HG02970 (cell line): ENCODE results near the gene BCAP31.

Experiments
- ATAC-seq: cut with Tn5 transposase; IDR thresholded peaks from one replicate; pipeline ENCODE4 v1.9.1; 2021; ENCODE audit warnings: mild to moderate bottlenecking, moderate library complexity, moderate number of reproducible peaks; ENCODE audit not compliant: unreplicated experiment, low FRiP score

BCAP31 gene

DNA sequence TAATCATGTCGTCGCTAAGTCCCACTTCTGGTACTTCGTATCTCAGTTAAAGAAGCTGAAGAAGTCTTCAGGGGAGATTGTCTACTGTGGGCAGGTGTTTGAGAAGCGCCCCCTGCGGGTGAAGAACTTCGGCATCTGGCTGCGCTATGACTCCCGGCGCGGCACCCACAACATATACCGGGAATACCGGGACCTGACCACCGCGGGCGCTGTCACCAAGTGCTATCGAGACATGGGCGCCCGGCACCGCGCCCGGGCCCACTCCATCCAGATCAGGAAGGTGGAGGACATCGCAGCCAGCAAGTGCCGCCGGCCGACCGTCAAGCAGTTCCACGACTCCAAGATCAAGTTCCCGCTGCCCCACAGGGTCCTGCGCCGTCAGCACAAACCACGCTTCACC is 61.9 kb downstream of the BCAP31 start:
- no peak for ATAC-seq

DNA sequence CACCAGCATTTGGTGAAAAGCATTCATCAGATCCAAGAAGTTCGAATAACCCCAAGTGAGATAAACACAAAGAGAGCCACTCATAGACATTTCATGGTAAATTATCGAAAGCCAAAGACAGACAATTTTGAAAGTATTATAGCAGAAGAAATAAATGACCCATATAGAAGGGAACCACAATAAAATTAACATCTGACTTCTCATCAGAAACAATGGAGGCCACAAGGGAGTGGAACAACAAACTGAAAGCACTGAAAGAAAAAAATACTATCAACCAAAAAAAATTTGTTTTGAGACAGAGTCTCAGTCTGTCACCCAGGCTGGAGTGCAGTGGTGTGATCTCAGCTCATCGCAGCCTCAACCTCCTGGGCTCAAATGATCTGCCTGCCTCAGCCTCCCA is 64.9 kb downstream of the BCAP31 start:
- ATAC-seq: no peak

DNA sequence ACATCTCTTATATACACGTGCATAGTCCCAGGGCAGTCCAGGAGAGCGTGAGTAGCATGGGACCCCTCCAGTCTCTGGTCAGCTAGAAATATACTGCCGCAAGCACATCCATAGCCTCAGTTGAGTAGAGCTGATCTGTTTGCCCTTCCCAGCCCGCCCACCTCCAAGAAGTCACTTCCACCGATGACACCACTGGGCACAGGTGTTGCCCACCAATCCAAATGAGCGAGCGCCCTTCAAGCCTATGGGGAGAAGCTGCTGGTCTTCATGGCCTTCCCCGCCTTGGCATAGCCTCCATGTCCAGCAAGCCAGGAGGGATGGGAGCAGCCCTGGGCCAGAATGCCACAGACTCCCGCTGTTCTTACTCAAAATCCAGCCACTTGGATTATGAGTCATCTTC is 67.0 kb downstream of the BCAP31 start:
- ATAC-seq: no peak

DNA sequence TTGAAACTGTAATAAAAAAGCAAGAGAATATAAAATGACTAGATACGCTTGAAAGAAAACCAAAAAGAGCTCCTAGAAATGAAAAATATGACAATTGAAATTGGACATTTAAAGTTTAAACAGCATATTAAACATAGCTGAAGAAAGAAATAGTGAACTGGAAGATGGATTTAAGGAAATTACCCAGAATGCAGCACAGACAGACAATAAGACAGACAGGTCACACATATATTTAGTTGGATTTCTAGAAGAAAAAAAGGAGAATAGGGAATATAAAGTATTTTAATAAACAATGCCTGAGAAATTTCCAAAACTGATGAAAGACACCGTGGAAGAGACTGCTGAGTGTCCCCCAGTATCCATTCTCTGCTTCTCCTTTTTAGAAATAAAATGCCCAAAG is 70.6 kb downstream of the BCAP31 start:
- ATAC-seq: no peak

DNA sequence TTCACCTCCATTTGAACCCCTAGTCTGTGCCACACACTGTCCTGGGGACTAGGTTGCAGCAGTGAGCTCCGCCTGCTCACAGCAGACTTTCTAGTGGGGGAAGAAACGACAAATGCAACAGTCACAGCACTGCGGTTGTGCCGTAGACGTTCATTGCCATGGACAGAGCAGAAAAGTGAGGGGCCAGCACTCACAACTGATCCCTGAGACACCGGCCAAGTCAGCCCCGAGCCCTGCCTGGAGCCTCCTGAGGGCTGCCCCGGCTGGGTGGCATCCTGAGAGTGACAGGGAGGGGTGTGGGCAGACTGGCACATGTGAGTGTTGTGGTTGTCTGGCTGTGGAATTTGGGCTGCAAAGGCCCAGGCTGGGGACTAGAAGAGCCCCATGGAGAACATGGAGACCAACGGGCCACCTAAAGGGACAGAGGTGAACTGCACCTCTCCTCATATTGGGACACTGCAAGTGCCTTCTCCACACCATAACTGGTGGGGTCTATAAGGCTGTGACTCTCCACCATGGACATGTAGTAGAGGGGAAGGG is 72.6 kb downstream of the BCAP31 start:
- no peak for ATAC-seq

DNA sequence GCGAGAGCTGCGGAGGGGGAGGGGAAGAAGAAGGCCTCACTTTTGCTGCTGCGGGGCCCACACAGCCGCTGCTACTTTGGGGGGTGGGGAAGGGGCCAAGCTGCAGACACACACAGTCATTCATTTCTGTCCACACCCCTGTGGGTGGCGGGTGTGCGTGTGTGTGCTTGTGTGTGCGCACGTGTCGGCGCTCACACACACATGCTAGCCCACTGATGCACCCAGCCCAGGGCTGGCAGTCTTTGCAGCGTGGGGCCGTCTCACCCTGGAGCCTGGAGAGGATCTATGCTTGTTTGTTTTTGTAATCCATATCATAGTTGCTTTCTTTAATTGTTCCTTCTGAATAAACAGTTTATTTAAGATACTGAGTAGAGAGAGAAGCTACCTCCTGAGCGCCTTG is 73.2 kb downstream of the BCAP31 start:
- no peak for ATAC-seq
